ENCODE measurements around the gene ZEB2.

The ZEB2 gene

GRCh38 chr2:144520756-144521487 is 1.0 kb upstream of the ZEB2 start:
- H3K36me3 Mint-ChIP-seq = peaks cover 11% of the 10 kb centered on the region
- peaks cover 33% of the 10 kb centered on the region for H3K4me1 Mint-ChIP-seq
- H3K4me3 Mint-ChIP-seq = peak overlapping the region; percentile 37
- no peak for ATAC-seq
- peaks cover 28% of the 10 kb centered on the region for H3K27me3 Mint-ChIP-seq
- no peak overlapping the region for H3K27ac Mint-ChIP-seq
- H3K9me3 Mint-ChIP-seq = no peaks in the 10 kb centered on the region

- H3K36me3 Mint-ChIP-seq = peaks cover 11% of the 10 kb centered on the region
Observed at GRCh38 chr2:144519597-144519933, 354 bp downstream of the ZEB2 start.

DNA sequence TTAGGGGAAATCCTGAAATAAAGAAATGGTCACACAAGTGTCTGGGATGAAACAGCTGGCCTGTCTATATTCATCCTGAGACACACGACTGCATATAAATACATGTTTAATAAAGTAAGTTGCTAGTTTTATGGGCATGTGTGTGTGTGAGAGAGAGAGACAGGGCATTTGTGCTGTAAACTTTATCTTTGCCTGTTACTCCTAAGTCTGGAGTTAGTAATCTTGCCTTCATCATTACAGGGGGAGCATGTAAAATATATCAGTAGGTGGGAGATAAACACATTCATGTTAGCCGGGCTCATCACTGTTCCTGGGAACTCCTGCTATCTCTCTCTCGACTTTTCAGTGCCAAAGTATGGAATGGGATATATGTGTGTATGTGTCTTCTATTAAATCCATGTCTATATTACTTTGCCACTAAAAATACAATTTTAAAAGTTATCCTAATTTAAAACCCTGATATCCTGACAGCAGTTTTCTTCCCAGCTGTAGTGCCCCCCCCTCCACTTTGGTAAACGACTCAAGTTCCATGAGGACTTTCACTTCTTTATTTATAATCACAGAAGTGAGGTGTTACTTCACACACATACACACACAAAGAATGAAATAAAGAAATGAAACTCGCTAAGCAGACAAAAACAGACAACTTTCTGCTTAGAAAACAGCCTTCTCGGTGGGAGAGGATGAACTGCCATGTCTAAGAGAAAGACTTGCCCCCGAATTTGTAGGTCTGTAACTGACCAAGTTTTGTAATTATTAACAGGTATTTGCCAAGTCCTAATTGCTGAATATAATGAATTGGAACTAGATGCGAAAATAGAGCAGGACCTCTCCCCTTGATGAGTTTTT is 947 bp downstream of the ZEB2 start:
- no peak overlapping the region for H3K27ac Mint-ChIP-seq
- no peak overlapping the region for H3K4me3 Mint-ChIP-seq
- peaks cover 18% of the 10 kb centered on the region for H3K27me3 Mint-ChIP-seq
- H3K36me3 Mint-ChIP-seq = peaks cover 16% of the 10 kb centered on the region
- peaks cover 44% of the 10 kb centered on the region for H3K4me1 Mint-ChIP-seq
- no peaks in the 10 kb centered on the region for H3K9me3 Mint-ChIP-seq
- ATAC-seq = peak; percentile 58

More at GRCh38 chr2:144519597-144519933, 354 bp downstream of the ZEB2 start:
- no peaks in the 10 kb centered on the region for H3K9me3 Mint-ChIP-seq
- peaks cover 22% of the 10 kb centered on the region for H3K27me3 Mint-ChIP-seq
- peaks cover 40% of the 10 kb centered on the region for H3K4me1 Mint-ChIP-seq
- no peak for ATAC-seq
- no peak overlapping the region for H3K4me3 Mint-ChIP-seq
- H3K27ac Mint-ChIP-seq = no peak overlapping the region

DNA sequence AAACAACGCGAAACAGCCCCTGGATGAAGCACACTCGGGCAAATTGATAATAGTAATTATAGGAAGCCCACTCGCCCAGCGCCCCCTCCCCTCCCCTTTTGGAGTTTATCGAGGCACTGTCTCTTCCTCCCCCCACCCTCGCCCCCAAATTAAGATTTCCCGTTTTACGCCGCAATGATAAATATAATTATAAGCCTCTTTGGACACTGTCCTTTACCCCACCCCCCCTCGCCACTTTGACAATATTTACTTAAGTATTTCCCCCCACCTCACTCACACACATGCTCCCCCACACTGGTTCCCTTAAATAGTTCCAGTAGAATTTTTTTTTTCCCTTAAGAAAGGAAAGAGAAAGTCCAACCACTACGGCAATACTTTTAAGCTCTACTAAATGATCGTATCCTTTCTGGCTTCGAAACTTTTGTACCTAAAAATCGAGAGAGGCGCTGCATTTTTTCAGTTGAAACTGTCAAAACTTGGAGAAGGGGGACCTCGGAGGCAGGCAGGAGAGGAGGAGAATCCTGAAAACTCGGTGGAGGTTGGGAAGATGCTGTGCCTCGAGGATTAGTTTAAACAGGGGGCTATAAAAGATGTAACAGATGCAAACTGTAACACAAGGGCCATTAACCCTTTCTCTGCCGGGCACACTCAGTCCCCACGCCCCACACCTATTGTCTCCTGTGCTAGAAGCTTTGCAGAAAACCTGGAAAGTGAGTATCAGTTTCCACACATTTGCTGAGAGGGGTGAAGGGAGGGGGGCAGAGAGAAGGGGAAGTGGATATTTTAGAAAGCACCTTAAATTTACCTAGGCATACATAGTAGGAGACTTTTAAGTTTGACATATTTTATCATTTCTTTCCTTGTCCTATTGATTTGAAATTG is 1.8 kb downstream of the ZEB2 start:
- H3K4me1 Mint-ChIP-seq = peaks cover 45% of the 10 kb centered on the region
- peaks cover 18% of the 10 kb centered on the region for H3K36me3 Mint-ChIP-seq
- ATAC-seq = no peak
- no peaks in the 10 kb centered on the region for H3K9me3 Mint-ChIP-seq
- no peak overlapping the region for H3K27ac Mint-ChIP-seq
- H3K4me3 Mint-ChIP-seq = no peak overlapping the region
- H3K27me3 Mint-ChIP-seq = peaks cover 13% of the 10 kb centered on the region

GRCh38 chr2:144516981-144517865 is 2.7 kb downstream of the ZEB2 start:
- H3K4me3 Mint-ChIP-seq = no peak overlapping the region
- H3K36me3 Mint-ChIP-seq = peaks cover 18% of the 10 kb centered on the region
- no peak overlapping the region for H3K27ac Mint-ChIP-seq
- H3K4me1 Mint-ChIP-seq = peaks cover 45% of the 10 kb centered on the region
- peaks cover 4% of the 10 kb centered on the region for H3K27me3 Mint-ChIP-seq
- ATAC-seq = peak; percentile 76
- H3K9me3 Mint-ChIP-seq = no peaks in the 10 kb centered on the region

- Mint-ChIP-seq H3K36me3 (peaks cover 18% of the 10 kb centered on the region), H3K27me3 (no peaks in the 10 kb centered on the region), H3K9me3 (no peaks in the 10 kb centered on the region), H3K4me1 (peaks cover 50% of the 10 kb centered on the region), H3K27ac (no peak overlapping the region), H3K4me3 (peak overlapping the region; percentile 93)
- ATAC-seq = no peak
Observed at GRCh38 chr2:144516411-144516980, 3.4 kb downstream of the ZEB2 start.

DNA sequence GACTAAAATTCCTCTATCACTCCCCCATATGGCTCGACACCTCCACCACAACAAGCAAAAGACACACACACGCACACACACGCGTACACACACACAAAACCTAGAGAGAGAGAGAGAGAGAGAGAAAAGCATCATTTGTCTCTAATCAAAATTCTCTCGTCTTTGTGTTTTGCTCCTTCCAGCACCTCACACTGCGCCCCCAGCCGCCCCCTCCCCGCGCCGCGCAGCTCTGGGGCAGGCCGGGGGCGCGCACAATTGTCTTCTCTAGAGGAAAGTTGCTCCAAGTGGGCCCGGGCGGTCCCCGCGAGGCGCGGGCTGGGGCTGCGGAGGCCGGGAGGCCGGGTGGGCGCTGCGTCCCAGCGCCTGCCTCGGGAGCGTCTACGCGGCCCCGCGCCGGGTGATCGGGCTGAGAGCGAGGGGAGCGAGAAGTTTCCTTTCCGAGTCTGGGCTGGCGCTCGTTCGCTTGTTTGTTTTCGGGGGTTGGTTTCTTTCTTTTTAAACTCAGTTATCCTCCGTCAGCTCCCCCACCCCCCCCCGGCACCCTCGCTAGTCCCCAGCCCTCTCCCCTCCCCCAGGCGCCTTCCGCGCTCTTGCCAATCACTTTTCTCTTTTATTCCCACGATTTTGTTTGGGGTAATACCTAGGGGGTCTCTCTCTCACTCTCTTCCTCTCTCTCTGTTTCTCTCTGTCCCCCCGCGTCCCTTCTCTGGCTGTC is 4.1 kb downstream of the ZEB2 start:
- Mint-ChIP-seq H3K9me3 (no peaks in the 10 kb centered on the region), H3K36me3 (peaks cover 18% of the 10 kb centered on the region), H3K27me3 (no peaks in the 10 kb centered on the region), H3K4me3 (peak overlapping the region; percentile 93), H3K27ac (no peak overlapping the region), H3K4me1 (peaks cover 55% of the 10 kb centered on the region)
- ATAC-seq = no peak

- Mint-ChIP-seq H3K27ac (no peak overlapping the region), H3K27me3 (no peaks in the 10 kb centered on the region), H3K4me1 (peaks cover 56% of the 10 kb centered on the region), H3K36me3 (peaks cover 18% of the 10 kb centered on the region), H3K9me3 (no peaks in the 10 kb centered on the region), H3K4me3 (peak overlapping the region; percentile 93)
- ATAC-seq = no peak
Observed at GRCh38 chr2:144515099-144515695, 4.7 kb downstream of the ZEB2 start.

GRCh38 chr2:144514616-144515091 is 5.3 kb downstream of the ZEB2 start:
- no peak for ATAC-seq
- peaks cover 58% of the 10 kb centered on the region for H3K4me1 Mint-ChIP-seq
- H3K9me3 Mint-ChIP-seq = no peaks in the 10 kb centered on the region
- H3K27me3 Mint-ChIP-seq = no peaks in the 10 kb centered on the region
- no peak overlapping the region for H3K27ac Mint-ChIP-seq
- peak overlapping the region; percentile 93 for H3K4me3 Mint-ChIP-seq
- H3K36me3 Mint-ChIP-seq = peaks cover 18% of the 10 kb centered on the region

DNA sequence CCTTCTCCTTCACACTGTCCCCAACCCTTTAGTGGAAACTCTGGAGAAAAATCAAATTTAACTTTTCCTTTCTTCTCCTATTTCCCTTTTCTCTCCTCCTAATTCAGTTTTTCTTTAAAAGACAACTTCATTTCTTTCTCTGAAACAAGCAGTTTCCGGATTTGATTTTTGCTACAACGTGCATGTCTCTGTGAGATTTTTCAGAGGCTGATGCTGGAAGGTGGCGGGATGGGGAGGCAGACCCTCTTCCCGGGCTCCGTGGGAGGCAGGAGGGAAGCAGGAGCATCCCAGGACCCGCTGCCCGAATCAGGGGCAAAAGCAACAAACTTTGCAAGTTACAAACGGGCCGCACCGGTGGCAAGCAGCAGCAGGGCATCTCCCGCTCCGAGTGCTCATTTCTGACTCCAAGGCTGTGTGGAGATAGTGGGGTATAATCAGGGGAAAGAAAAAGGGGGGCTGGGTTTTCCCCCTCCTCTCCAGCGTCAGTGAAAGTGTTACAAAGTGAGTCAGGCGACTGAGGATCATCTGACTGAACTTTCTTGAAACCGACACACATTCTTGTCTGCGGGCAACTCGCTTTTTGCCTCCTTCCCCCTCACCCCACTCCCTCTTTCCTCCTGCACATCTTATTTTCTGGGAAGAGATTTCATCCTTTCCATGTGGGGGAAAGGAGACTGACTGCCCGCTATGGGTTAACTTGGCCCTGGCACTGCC is 6.4 kb downstream of the ZEB2 start:
- H3K27me3 Mint-ChIP-seq = no peaks in the 10 kb centered on the region
- peak overlapping the region; percentile 78 for H3K4me3 Mint-ChIP-seq
- no peaks in the 10 kb centered on the region for H3K9me3 Mint-ChIP-seq
- peaks cover 69% of the 10 kb centered on the region for H3K4me1 Mint-ChIP-seq
- H3K27ac Mint-ChIP-seq = no peak overlapping the region
- no peak for ATAC-seq
- peaks cover 18% of the 10 kb centered on the region for H3K36me3 Mint-ChIP-seq

DNA sequence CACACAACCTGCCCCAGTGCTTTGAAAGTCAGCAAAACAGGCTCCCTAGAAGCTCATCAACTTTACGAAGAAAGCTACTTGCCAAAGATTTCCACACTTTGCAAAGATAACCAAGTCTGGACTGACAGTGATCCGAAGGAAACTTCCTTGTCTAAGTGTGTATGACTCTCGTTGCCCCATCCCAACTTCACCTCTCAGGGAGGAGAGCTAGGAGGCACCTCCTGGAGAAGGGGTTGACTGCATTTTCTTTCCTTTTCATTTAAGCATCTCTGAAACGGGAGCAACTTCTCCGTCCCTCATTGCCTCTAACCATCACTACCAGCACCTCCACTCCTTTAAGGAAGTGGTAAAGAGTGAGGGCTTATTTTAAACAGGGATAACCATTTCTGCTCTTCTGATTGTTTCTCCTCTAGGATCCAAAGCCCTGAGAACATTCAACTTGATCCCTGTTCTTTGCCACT is 7.0 kb downstream of the ZEB2 start:
- no peak for ATAC-seq
- peaks cover 18% of the 10 kb centered on the region for H3K36me3 Mint-ChIP-seq
- H3K4me1 Mint-ChIP-seq = peaks cover 75% of the 10 kb centered on the region
- H3K9me3 Mint-ChIP-seq = no peaks in the 10 kb centered on the region
- H3K27me3 Mint-ChIP-seq = no peaks in the 10 kb centered on the region
- H3K4me3 Mint-ChIP-seq = peak overlapping the region; percentile 78
- H3K27ac Mint-ChIP-seq = no peak overlapping the region

DNA sequence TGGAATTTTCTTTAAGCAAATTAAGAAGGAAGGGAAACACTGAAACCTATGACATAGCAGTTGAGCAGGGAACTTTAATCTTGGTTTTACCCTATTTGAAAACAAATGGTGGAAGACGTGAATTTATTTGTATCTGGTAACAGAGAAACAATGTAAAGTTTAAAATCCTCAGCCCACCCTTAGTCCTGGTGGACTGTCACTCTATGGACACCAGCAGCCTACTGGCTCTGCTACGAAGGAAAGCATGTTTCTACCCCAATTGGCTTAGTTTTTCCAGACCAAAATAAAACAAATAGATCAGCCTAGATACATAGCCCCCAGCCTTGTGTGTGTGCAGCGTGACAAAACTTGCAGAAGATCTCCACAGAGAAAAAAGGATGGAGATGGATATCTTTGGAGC is 7.4 kb downstream of the ZEB2 start:
- ATAC-seq = no peak

GRCh38 chr2:144511937-144512336 is 8.0 kb downstream of the ZEB2 start:
- H3K4me1 Mint-ChIP-seq = peaks cover 85% of the 10 kb centered on the region

More for the DNA sequence above, 7.4 kb downstream of the ZEB2 start:
- Mint-ChIP-seq H3K4me1 (peaks cover 80% of the 10 kb centered on the region), H3K36me3 (peaks cover 18% of the 10 kb centered on the region), H3K27me3 (no peaks in the 10 kb centered on the region), H3K27ac (no peak overlapping the region), H3K9me3 (no peaks in the 10 kb centered on the region), H3K4me3 (peak overlapping the region; percentile 78)

More at GRCh38 chr2:144511937-144512336, 8.0 kb downstream of the ZEB2 start:
- Mint-ChIP-seq H3K27ac (no peak overlapping the region), H3K36me3 (peaks cover 13% of the 10 kb centered on the region), H3K9me3 (no peaks in the 10 kb centered on the region), H3K27me3 (no peaks in the 10 kb centered on the region), H3K4me3 (no peak overlapping the region)
- no peak for ATAC-seq

Data from stimulated activated memory B cell treated with anti-CD40 and anti-IgM and Interleukin-4, amounts not matched to agents 10 μg/mL and 1 μg/mL and 100 μg/mL, for 72 hours (primary cell).